ENCODE data around the gene TDRD12. TPM values are rescaled to one million over a fixed set of nuclear protein-coding genes. Genes with fewer than 3 reads are reported as not detected.
A peak's percentile ranks its signal among the peaks of the same experiment; 100 is the strongest.

Gene TDRD12, protein sequence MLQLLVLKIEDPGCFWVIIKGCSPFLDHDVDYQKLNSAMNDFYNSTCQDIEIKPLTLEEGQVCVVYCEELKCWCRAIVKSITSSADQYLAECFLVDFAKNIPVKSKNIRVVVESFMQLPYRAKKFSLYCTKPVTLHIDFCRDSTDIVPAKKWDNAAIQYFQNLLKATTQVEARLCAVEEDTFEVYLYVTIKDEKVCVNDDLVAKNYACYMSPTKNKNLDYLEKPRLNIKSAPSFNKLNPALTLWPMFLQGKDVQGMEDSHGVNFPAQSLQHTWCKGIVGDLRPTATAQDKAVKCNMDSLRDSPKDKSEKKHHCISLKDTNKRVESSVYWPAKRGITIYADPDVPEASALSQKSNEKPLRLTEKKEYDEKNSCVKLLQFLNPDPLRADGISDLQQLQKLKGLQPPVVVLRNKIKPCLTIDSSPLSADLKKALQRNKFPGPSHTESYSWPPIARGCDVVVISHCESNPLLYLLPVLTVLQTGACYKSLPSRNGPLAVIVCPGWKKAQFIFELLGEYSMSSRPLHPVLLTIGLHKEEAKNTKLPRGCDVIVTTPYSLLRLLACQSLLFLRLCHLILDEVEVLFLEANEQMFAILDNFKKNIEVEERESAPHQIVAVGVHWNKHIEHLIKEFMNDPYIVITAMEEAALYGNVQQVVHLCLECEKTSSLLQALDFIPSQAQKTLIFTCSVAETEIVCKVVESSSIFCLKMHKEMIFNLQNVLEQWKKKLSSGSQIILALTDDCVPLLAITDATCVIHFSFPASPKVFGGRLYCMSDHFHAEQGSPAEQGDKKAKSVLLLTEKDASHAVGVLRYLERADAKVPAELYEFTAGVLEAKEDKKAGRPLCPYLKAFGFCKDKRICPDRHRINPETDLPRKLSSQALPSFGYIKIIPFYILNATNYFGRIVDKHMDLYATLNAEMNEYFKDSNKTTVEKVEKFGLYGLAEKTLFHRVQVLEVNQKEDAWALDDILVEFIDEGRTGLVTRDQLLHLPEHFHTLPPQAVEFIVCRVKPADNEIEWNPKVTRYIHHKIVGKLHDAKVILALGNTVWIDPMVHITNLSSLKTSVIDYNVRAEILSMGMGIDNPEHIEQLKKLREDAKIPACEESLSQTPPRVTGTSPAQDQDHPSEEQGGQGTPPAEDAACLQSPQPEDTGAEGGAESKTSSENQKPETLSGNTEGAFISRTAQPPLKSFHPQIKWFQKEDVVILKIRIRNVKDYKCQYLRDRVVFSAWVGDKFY (N-terminal part only)
- 0.18 and 0.26 TPM in 2 replicates for total RNA-seq (2014; rRNA removed; shearing (Covaris generic))

DNA sequence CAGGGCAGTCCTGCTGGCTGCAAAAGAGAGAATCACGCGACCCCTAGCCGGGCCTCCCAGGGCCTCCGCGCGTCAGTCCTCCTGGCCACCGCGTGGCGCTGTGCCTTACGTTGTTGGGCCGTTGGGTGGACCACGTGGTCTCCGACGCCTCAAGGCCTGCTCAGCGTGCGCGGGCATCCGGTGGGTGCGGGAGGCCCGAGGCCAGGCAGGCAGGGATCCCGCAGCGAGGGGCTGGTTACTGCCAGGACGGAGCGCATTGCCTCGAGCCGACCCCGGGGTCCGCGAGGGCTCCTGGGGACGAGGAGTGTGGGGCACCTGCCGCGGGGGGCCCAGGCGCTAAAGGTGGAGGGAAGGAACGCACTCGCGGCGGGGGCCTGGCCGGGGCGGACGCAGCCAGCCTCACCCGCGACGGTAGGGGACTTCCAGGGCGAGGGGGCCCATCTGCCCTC lies at the start of gene TDRD12:
TDRD12 (plus strand) TSS at position 157 of the 449 bp plus-strand sequence. CDS start 306 bp downstream, outside the sequence.
- H3K27me3 ChIP-seq = no peaks in the 10 kb centered on the region
- DNase-seq = no peak
- no peaks in the 10 kb centered on the region for H3K4me1 ChIP-seq
- no peak within 1 kb of the TSS for H3K4me3 ChIP-seq
- H3K9me3 ChIP-seq (replicated peaks) = 0 out of 2 replicates have a peak, but pooled peaks cover 2% of the 10 kb centered on the region
- no peaks in the 10 kb centered on the region; the same call in none of the 2 replicates for H3K36me3 ChIP-seq
- no peak within 1 kb of the TSS for H3K27ac ChIP-seq

DNA sequence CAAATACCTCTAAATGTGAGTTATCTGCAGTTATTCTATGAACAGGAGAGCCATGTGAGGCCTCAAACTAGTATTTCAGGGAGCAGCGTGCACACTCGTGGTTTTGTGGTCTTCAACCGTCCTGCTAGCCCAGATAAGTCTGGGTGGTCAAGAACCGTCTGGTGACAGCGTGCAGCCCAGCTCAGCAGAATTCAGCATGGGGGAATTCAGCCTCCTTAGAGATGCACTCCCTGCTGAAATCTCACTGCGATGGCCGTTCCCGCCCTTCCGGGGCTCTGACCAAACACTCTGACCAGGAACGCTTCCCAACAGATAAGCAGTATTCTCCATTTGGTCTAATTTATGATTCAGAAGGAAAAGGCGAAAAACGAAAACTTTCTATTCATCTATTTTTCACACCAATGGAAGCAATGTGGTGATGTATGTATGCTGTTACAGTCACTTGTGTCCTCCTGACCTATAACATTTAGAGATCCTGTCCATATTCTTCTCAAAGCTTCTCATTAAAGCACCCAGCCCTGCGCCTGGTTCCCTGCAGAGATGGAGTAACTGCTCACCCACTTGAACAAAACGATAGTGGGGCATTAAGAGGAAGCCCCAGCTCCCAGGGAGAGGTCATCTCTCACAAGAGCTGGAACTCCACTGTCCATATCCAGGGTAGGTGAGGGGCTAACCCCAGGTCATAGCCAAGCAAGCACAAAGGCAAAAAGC lies 47.5 kb upstream of the TDRD12 start:
- H3K36me3 ChIP-seq = peaks cover 3% of the 10 kb centered on the region; the same call in 1 of the 2 replicates
- H3K4me3 ChIP-seq = no peak overlapping the region
- peaks cover 4% of the 10 kb centered on the region; the same call in 1 of the 2 replicates for H3K4me1 ChIP-seq
- H3K9me3 ChIP-seq (replicated peaks) = no peaks in the 10 kb centered on the region
- no peak overlapping the region for H3K27ac ChIP-seq
- DNase-seq = no peak
- H3K27me3 ChIP-seq = no peaks in the 10 kb centered on the region

DNA sequence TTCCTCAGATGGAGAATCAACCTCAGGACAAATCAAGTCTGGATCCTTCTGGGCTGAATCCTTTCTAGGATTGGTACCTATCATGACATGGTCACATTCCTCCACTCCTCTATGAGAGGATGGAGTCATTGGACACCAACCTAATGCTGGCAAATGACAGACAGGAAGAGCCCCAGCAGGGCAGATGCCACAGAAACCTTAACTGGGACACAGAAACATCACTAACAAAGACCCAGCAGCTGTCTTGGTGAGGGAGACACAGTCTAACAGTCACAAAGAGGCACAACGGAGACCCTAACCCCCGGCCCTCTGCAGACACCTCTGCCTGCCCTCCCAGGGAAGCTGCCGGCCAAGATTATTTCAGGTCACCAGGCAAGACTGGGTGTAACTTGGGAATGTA lies 46.7 kb upstream of the TDRD12 start:
- Histone ChIP-seq H3K27ac (no peak overlapping the region), H3K4me3 (no peak overlapping the region), H3K27me3 (no peaks in the 10 kb centered on the region), H3K36me3 (no peaks in the 10 kb centered on the region), H3K4me1 (peaks cover 12% of the 10 kb centered on the region), H3K9me3 (replicated peaks) (no peaks in the 10 kb centered on the region)
- DNase-seq = no peak

DNA sequence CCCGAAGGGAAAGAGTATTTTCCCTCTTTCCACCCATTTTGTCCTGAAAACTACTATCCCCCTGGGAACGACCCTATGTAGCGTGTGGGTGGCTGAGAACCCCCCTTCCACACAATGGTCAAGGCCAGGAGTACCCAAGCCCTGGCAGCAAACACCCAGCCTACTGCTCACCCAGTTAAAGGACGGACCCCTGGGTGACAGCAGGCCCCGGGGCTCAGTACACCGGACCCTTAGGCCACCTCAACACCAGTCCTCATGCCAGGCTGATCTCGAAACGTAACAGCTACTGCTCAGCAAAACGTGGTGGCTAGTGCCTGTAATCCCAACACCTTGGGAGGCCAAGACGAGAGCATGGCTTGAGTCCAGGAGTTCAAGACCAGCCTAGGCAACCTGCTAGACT lies 46.0 kb upstream of the TDRD12 start:
- H3K4me1 ChIP-seq = peaks cover 16% of the 10 kb centered on the region
- H3K9me3 ChIP-seq (replicated peaks) = no peaks in the 10 kb centered on the region
- no peak overlapping the region for H3K27ac ChIP-seq
- H3K36me3 ChIP-seq = no peaks in the 10 kb centered on the region
- H3K4me3 ChIP-seq = no peak overlapping the region
- no peaks in the 10 kb centered on the region for H3K27me3 ChIP-seq
- no peak for DNase-seq

DNA sequence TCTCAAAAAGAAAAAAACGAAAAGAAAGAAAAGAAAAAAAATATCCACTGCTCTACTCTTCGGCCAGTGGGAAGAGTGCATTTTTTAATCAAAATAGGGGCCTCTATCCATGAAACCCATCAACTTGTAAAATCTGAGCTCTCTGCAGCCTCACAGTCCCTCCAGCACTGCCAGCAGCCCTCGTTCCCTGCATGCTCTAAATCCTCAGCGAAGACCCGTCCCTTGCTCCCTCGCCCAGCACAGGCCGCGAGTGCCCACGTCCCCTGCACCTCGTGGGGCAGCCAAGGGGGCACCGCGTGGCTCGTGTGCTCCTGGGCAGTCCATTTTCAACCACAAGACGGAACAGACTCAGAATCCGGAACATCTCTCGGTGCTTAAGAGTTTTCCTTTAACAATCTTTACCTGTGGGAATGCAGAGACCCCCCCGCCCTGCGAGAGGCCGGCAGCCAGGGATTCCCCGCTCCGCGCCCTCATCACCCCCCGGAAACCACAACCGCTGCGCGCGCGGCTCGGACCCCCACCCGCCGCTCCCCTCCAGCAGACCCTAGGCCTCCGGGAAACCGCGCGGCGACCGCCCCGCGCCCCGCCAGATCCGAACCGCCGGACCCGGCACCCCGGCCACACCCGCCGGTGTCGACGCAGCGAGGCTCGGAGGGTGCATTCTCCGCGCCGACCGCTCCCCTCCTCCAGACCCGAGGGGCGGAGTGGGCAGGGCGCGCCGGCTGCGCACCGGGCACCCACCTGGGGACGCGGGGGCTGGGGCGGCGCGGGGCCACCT lies 45.2 kb upstream of the TDRD12 start:
- Histone ChIP-seq H3K36me3 (no peaks in the 10 kb centered on the region), H3K27ac (no peak overlapping the region), H3K9me3 (replicated peaks) (no peaks in the 10 kb centered on the region), H3K4me3 (peak overlapping the region; percentile 90), H3K4me1 (peaks cover 16% of the 10 kb centered on the region), H3K27me3 (no peaks in the 10 kb centered on the region)
- no peak for DNase-seq

DNA sequence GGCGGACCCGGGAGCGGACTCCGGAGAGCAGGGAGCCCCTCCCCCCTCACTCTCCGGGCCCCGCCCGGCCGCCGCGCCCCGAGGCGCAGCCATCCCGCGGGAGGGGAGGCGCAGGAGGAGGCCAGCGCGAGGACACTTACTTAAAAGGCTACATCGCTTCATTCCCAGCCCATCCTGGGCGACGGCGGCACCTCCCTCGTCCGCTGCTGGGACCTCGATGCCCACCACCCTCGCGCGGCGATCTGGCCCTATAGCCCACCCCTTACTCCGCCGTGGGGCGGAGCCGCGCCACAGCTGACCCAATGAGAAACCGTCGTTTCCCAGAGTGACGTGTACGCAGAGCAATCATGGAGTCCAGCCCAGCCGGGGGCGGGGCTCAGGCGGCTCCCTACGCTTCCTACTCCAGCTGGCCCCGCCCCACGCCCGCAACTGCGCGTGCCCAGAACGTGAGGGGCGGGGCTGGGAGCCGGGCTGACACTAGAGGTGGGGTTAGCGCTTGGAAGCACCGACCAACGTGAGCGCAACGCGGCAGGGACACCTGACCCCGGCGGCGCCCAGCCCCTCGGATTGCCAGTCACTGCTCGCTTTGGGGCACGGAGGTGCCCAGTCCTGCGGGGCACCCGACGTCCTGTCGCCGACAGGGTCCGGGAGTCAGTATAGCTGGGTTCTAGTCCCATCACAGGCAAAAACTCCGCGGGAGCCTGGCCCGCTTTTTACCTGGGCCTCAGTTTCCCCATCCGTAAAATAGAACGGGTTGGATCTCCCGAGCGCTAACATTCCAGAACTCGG lies 44.4 kb upstream of the TDRD12 start, which contains the start of gene ANKRD27:
ANKRD27 (minus strand) TSS at position 250 of the 789 bp plus-strand sequence. CDS start 16,165 bp downstream, outside the sequence.
- Histone ChIP-seq H3K27me3 (no peaks in the 10 kb centered on the region), H3K4me1 (peaks cover 16% of the 10 kb centered on the region)

DNA sequence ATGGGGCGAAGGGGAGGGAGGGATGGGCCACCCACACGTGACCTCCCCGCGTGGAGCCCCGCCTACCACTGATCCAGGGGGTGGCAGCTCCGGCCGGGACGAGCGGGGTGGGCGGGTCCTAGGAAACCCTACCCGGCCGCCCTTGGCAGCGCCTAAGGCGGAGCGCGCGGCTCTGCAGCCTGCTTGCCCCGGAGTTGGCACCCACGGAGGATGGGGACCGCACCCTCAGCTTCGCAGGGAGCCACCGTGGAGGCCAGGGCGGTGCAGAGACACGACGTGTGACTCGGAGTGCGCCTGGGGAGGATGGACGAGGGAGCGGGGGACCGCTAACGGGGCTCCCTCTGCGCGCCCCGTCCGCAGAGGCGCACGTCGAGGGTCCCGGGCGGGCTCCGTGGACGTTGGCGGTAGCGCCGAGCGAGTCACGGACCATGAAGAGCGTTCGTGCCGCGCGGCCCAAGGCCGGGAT lies 43.8 kb upstream of the TDRD12 start, which contains the start of gene RGS9BP:
RGS9BP (plus strand) TSS at position 129 of the 466 bp plus-strand sequence. CDS start 416 bp downstream, outside the sequence.
- no peaks in the 10 kb centered on the region for H3K36me3 ChIP-seq
- H3K9me3 ChIP-seq (replicated peaks) = no peaks in the 10 kb centered on the region
- no peaks in the 10 kb centered on the region for H3K27me3 ChIP-seq
- peak; percentile 84 to 85 for DNase-seq
- H3K4me1 ChIP-seq = peaks cover 16% of the 10 kb centered on the region
- peak within 1 kb of the TSS; percentile 90 for H3K4me3 ChIP-seq
- no peak within 1 kb of the TSS; the same call in 1 of the 2 replicates for H3K27ac ChIP-seq

More for the DNA sequence above, 44.4 kb upstream of the TDRD12 start, which contains the start of gene ANKRD27:
- Histone ChIP-seq H3K36me3 (no peaks in the 10 kb centered on the region), H3K9me3 (replicated peaks) (no peaks in the 10 kb centered on the region), H3K4me3 (peak within 1 kb of the TSS; percentile 90), H3K27ac (no peak within 1 kb of the TSS; the same call in 1 of the 2 replicates)
- peak; percentile 99 for DNase-seq

DNA sequence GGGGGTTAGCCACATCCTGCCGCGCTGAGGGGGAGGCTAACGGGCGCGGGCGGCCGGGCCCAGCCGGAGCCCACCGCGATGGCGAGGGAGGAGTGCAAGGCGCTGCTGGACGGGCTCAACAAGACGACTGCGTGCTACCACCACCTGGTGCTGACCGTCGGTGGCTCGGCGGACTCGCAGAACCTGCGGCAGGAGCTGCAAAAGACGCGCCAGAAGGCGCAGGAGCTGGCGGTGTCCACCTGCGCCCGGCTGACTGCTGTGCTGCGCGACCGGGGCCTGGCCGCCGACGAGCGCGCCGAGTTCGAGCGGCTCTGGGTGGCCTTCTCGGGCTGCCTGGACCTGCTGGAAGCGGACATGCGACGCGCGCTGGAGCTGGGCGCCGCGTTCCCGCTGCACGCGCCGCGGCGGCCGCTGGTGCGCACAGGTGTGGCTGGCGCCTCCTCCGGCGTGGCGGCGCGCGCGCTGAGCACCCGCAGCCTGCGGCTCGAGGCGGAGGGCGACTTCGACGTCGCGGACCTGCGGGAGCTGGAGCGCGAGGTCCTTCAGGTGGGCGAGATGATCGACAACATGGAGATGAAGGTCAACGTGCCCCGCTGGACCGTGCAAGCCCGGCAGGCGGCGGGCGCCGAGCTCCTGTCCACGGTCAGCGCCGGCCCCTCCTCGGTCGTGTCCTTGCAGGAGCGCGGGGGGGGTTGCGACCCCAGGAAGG lies 43.2 kb upstream of the TDRD12 start:
- H3K4me3 ChIP-seq = no peak overlapping the region
- H3K9me3 ChIP-seq (replicated peaks) = no peaks in the 10 kb centered on the region
- no peaks in the 10 kb centered on the region for H3K27me3 ChIP-seq
- no peaks in the 10 kb centered on the region for H3K36me3 ChIP-seq
- peaks cover 16% of the 10 kb centered on the region for H3K4me1 ChIP-seq
- H3K27ac ChIP-seq = no peak overlapping the region
- no peak for DNase-seq

DNA sequence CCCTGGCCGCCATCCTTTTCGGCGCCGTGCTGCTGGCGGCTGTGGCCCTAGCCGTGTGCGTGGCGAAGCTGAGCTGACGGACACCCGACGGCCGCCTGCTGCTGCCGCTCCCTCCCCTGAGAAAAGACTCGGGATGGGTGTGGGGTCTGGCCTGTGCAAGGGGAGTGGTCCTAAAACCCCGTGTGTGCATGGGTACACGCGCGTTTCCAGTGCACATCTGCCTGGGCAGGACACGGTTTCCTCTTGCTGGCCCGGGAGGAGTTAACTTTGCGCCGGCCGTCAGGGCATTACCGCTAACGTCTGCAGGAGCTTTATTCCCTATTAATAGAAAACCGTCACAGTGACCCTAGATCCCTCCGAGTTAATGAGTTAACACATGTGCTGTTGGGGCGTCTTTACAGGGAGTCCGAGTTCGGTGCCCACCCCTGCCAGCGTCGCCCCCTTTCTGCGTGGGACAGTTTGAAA lies 42.6 kb upstream of the TDRD12 start:
- peak in 1 of 2 experiments; percentile 41 for DNase-seq
- H3K36me3 ChIP-seq = no peaks in the 10 kb centered on the region
- peaks cover 16% of the 10 kb centered on the region for H3K4me1 ChIP-seq
- H3K27ac ChIP-seq = no peak overlapping the region
- no peaks in the 10 kb centered on the region for H3K27me3 ChIP-seq
- H3K4me3 ChIP-seq = peak overlapping the region; percentile 19
- H3K9me3 ChIP-seq (replicated peaks) = no peaks in the 10 kb centered on the region

DNA sequence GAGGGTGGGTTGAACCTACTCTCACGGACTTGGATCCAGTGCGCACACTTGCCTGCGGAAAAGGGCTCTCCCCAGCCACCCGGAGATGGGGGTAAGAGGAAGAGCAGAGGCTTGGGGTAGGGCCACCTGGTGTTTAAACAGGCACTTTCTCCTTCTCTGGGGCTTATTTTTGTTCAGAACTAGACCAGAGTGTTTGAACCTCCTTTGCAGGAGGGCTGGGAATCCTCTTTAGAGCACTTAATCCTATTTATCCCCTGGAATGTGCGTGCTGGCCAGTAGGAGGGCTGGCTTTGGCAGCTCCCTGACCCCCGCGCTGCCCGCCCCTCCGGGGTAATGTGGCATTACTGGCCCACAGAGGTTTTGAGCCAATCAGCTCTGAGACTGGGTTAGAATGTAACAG lies 41.9 kb upstream of the TDRD12 start:
- Histone ChIP-seq H3K27me3 (no peaks in the 10 kb centered on the region), H3K9me3 (replicated peaks) (no peaks in the 10 kb centered on the region), H3K4me1 (peaks cover 16% of the 10 kb centered on the region), H3K36me3 (no peaks in the 10 kb centered on the region), H3K4me3 (peak overlapping the region; percentile 19), H3K27ac (no peak overlapping the region)
- DNase-seq = peak; percentile 92 to 93

DNA sequence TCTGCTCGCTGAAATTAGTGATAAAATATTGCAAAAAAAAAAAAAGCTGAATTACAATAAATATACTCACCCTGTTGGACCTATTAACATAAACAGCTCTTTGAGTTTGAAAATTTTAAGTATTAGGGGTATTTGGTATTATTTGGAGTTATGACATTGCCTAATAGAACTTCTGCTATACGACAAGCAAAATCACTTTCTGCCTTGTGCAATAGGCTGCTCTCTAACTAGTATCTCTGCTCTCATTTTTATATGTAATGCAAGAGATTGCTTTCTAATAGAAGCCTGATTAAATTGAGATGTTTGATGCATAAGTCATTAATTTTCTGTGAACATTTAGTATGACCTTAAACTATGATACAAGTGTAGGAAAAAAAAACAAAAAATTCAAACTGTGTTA lies 38.6 kb upstream of the TDRD12 start:
- H3K4me3 ChIP-seq = no peak overlapping the region
- DNase-seq = no peak
- no peaks in the 10 kb centered on the region for H3K36me3 ChIP-seq
- H3K27ac ChIP-seq = no peak overlapping the region
- no peaks in the 10 kb centered on the region for H3K9me3 ChIP-seq (replicated peaks)
- H3K4me1 ChIP-seq = peaks cover 16% of the 10 kb centered on the region
- no peaks in the 10 kb centered on the region for H3K27me3 ChIP-seq

DNA sequence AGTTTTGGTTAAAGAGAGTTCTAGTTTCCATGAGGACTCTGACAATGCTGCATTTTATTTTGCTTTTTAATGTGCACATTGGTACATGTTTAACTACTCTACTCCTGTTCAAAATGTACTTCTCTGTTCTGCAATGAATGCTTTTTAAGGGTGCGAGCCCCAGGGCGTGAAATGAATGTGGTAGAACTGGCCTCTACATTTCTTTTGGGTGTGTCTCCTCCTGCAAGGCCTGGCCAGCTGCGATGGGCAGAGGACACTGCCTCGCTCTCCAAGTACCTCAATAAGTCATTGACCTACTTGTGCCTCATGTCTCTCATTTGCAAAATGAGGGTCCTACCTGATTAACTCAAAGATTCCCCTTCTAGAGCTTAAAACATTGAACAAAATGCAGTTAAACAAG lies 37.2 kb upstream of the TDRD12 start:
- H3K27ac ChIP-seq = no peak overlapping the region
- H3K9me3 ChIP-seq (replicated peaks) = no peaks in the 10 kb centered on the region
- H3K36me3 ChIP-seq = no peaks in the 10 kb centered on the region
- H3K4me1 ChIP-seq = peaks cover 9% of the 10 kb centered on the region
- H3K4me3 ChIP-seq = no peak overlapping the region
- no peaks in the 10 kb centered on the region for H3K27me3 ChIP-seq
- no peak for DNase-seq

All from SJCRH30 (cell line).